Small intestine (tissue), 7 donors: Measurements from ENCODE around the gene CCDC88A. TPM values are rescaled to one million over a fixed set of nuclear protein-coding genes. Genes with fewer than 3 reads are reported as not detected.
"Not testable (repeated sequence)": the region's sequence is repeated elsewhere in the genome, so short reads cannot be mapped to it uniquely, and the experiment has no call there.

Source experiments
- DNase-seq, 2 donors: peaks; one replicate each; pipeline versions ENCODE4 v3.0.0 to v3.0.0-alpha.2; 2013
- FAIRE-seq: peaks from 2 replicates; lab custom pipeline; 2012; peaks lifted over from hg19 to GRCh38; lab: Jason Lieb, UNC
- H3K27ac ChIP-seq, 3 donors: one replicate each; pipeline ENCODE4 v1.5.1; 2013; ENCODE audit warnings: low read length in 2 of 3, mild to moderate bottlenecking in 2 of 3, control low read depth in 1 of 3, inconsistent platforms in 1 of 3, low read depth in 1 of 3, moderate library complexity in 1 of 3
- H3K27me3 ChIP-seq, 3 donors: one replicate each; pipeline ENCODE4 v1.6.1; 2013; ENCODE audit warnings: low read length in 3 of 3, inconsistent platforms in 1 of 3; ENCODE audit not compliant: control insufficient read depth in 3 of 3, insufficient read depth in 3 of 3
- H3K36me3 ChIP-seq, 3 donors: one replicate each; pipeline ENCODE4 v1.6.1; 2013; ENCODE audit warnings: low read length in 3 of 3, inconsistent platforms in 1 of 3, low read depth in 1 of 3, mild to moderate bottlenecking in 1 of 3, moderate library complexity in 1 of 3; ENCODE audit not compliant: control insufficient read depth in 3 of 3, insufficient read depth in 2 of 3
- H3K4me1 ChIP-seq, 3 donors: one replicate each; pipeline ENCODE4 v1.6.1; 2013; ENCODE audit warnings: low read length in 2 of 3, inconsistent platforms in 1 of 3, low read depth in 1 of 3, mild to moderate bottlenecking in 1 of 3, moderate library complexity in 1 of 3; ENCODE audit not compliant: control insufficient read depth in 3 of 3, insufficient read depth in 2 of 3
- H3K4me3 ChIP-seq, 3 donors: one replicate each; pipeline ENCODE4 v1.5.1; 2013; ENCODE audit warnings: low read length in 3 of 3, control low read depth in 1 of 3, inconsistent platforms in 1 of 3, low read depth in 1 of 3, mild to moderate bottlenecking in 1 of 3, moderate library complexity in 1 of 3
- H3K9me3 ChIP-seq, 2 donors: one replicate each; pipeline ENCODE4 v1.6.1; 2013; ENCODE audit warnings: low read depth in 1 of 2, low read length in 1 of 2; ENCODE audit not compliant: control insufficient read depth in 2 of 2, insufficient read depth in 1 of 2
- WGBS, 3 donors: extraction: QIAGEN DNeasy Blood & Tissue Kit; methylation state at CpG; one replicate each; pipeline ENCODE4 v1.1.7; 2013; 5-methylcytosine and 5-hydroxymethylcytosine counted together
- polyA plus RNA-seq, 4 donors: library from polyadenylated mRNA; stranded (reverse) in 3 of 4; unstranded in 1 of 4; fragments of 200-250 nt in 3 of 4; fragments of 120-200 nt in 1 of 4; gene quantifications; one replicate each; pipeline versions ENCODE4 v1.2.1 to v1.2.3, GENCODE V29; 2013
- donor health status: healthy with polysubstance abuse.
- donor health status: control.
- donor health status: control.
- donor health status: Bipolar disorder and iron deficiency.
- donor health status: healthy.

The CCDC88A gene
- polyA plus RNA-seq, 4 donors = 0.67 to 12.9 (median 4.0) TPM

- 85 to 90% (median 88%) methylated on average over 4 of the region's 4 CpGs for WGBS, 3 donors
- Histone ChIP-seq H3K27me3 (no peaks in the 10 kb centered on the region), H3K27ac (no peak overlapping the region), H3K4me1 (no peaks in the 10 kb centered on the region), H3K4me3 (no peak overlapping the region), H3K36me3 (peaks cover 0 to 7% (median 0%) of the 10 kb centered on the region in 3 donors), H3K9me3 (no peaks in the 10 kb centered on the region)
- DNase-seq (no peak), FAIRE-seq (no peak)
Measured at GRCh38 chr2:55403256-55403998, 16.2 kb downstream of the CCDC88A start.

GRCh38 chr2:55401124-55401523 lies 18.5 kb downstream of the CCDC88A start:
- FAIRE-seq (no peak), DNase-seq (no peak)
- H3K36me3 ChIP-seq = peaks cover 0 to 5% (median 0%) of the 10 kb centered on the region in 3 donors
- H3K27me3 ChIP-seq = no peaks in the 10 kb centered on the region
- H3K4me3 ChIP-seq = no peak overlapping the region
- H3K27ac ChIP-seq = no peak overlapping the region
- H3K4me1 ChIP-seq = no peaks in the 10 kb centered on the region
- WGBS, 3 donors = 78 to 100% (median 88%) methylated on average over 1 of the region's 1 CpG
- H3K9me3 ChIP-seq = no peaks in the 10 kb centered on the region

GRCh38 chr2:55400332-55400731 lies 19.3 kb downstream of the CCDC88A start:
- no peak overlapping the region for H3K27ac ChIP-seq
- no peaks in the 10 kb centered on the region for H3K9me3 ChIP-seq
- H3K27me3 ChIP-seq = no peaks in the 10 kb centered on the region
- H3K4me3 ChIP-seq = no peak overlapping the region
- FAIRE-seq (no peak), DNase-seq (no peak)
- 87 to 93% (median 90%) methylated on average over 2 of the region's 2 CpGs for WGBS, 3 donors
- H3K4me1 ChIP-seq = no peaks in the 10 kb centered on the region
- no peaks in the 10 kb centered on the region for H3K36me3 ChIP-seq

GRCh38 chr2:55399815-55400214 lies 19.8 kb downstream of the CCDC88A start:
- FAIRE-seq = no peak
- no peak for DNase-seq
- Histone ChIP-seq H3K36me3 (no peaks in the 10 kb centered on the region), H3K27me3 (no peaks in the 10 kb centered on the region), H3K9me3 (no peaks in the 10 kb centered on the region), H3K27ac (no peak overlapping the region), H3K4me1 (no peaks in the 10 kb centered on the region), H3K4me3 (no peak overlapping the region)

GRCh38 chr2:55395724-55396605 lies 23.7 kb downstream of the CCDC88A start:
- Histone ChIP-seq H3K27ac (no peak overlapping the region), H3K4me1 (no peaks in the 10 kb centered on the region), H3K4me3 (no peak overlapping the region), H3K27me3 (no peaks in the 10 kb centered on the region), H3K36me3 (no peaks in the 10 kb centered on the region), H3K9me3 (peaks cover 0 to 2% of the 10 kb centered on the region in 2 donors)
- DNase-seq (no peak), FAIRE-seq (no peak)
- WGBS, 3 donors = 56 to 71% (median 62%) methylated on average over 2 of the region's 2 CpGs

GRCh38 chr2:55391615-55392242 lies 27.9 kb downstream of the CCDC88A start:
- H3K4me3 ChIP-seq = no peak overlapping the region
- no peak for FAIRE-seq
- 76 to 85% (median 82%) methylated on average over 3 of the region's 3 CpGs for WGBS, 3 donors
- H3K36me3 ChIP-seq = peaks cover 0 to 3% (median 0%) of the 10 kb centered on the region in 3 donors
- no peaks in the 10 kb centered on the region for H3K27me3 ChIP-seq
- no peaks in the 10 kb centered on the region for H3K4me1 ChIP-seq
- no peak for DNase-seq
- H3K27ac ChIP-seq = no peak overlapping the region
- H3K9me3 ChIP-seq = peaks cover 0 to 2% of the 10 kb centered on the region in 2 donors

- H3K9me3 ChIP-seq = peaks cover 0 to 2% of the 10 kb centered on the region in 2 donors
- no peak overlapping the region for H3K4me3 ChIP-seq
- no peaks in the 10 kb centered on the region for H3K4me1 ChIP-seq
- 70 to 81% (median 70%) methylated on average over 2 of the region's 2 CpGs for WGBS, 3 donors
- FAIRE-seq (no peak), DNase-seq (peak in 1 of 2 donors; percentile 5)
- peaks cover 0 to 3% (median 0%) of the 10 kb centered on the region in 3 donors for H3K36me3 ChIP-seq
- H3K27ac ChIP-seq = no peak overlapping the region
- H3K27me3 ChIP-seq = no peaks in the 10 kb centered on the region
Measured at GRCh38 chr2:55391155-55391554, 28.5 kb downstream of the CCDC88A start.

- not testable (repeated sequence) for H3K9me3 ChIP-seq, H3K4me1 ChIP-seq, DNase-seq, H3K27me3 ChIP-seq, FAIRE-seq, H3K4me3 ChIP-seq, H3K27ac ChIP-seq, H3K36me3 ChIP-seq
- WGBS, 3 donors = 86 to 94% (median 88%) methylated on average over 10 of the region's 10 CpGs
Measured at GRCh38 chr2:55385516-55385915, 34.1 kb downstream of the CCDC88A start.
